IMR-90 (cell line): ENCODE results near the gene RARRES1. TPM values are rescaled to one million over a fixed set of nuclear protein-coding genes. Genes with fewer than 3 reads are reported as not detected.

Experiments used
- ATAC-seq: fragments of 200-7000 bp; cut with Tn5 transposase; 2 replicates; pipeline ENCODE4 v1.9.1; 2020; ENCODE audit warnings: low read depth, mild to moderate bottlenecking, moderate library complexity
- BruUV-seq: library from RNA; stranded (reverse); fragments of 400-500 nt; replicated peaks from 2 replicates; lab custom pipeline; 2021; lab: Mats Ljungman, UMichigan
- CTCF ChIA-PET: fragments of 300-600 bp; formaldehyde crosslinking; extraction: SDS; loops from one replicate; lab custom pipeline; 2021; ENCODE audit warnings: antibody characterized with exemption; lab: Yijun Ruan, JAX
- POLR2A ChIA-PET: fragments of 300-600 bp; sonication (Branson Sonifier 250); formaldehyde crosslinking; loops from one replicate; lab custom pipeline; 2022; ENCODE audit warnings: antibody characterized with exemption; ENCODE audit not compliant: unreplicated experiment; lab: Charles Lee
- DNase-seq: peaks from one replicate; pipeline ENCODE4 v3.0.0; 2013
- H2AFZ ChIP-seq: replicated peaks from 2 replicates; pipeline ENCODE3; 2013; ENCODE audit warnings: low read length, mild to moderate bottlenecking; ENCODE audit not compliant: poor library complexity
- H2AK5ac ChIP-seq: 2 replicates; pipeline ENCODE4 v1.6.1; 2013; ENCODE audit warnings: low read depth, low read length, inconsistent platforms
- H2AK9ac ChIP-seq: replicated peaks from 2 replicates; pipeline ENCODE3; 2013; ENCODE audit warnings: mild to moderate bottlenecking, low read depth, low read length, moderate library complexity; ENCODE audit not compliant: poor library complexity
- H2BK120ac ChIP-seq: 2 replicates; pipeline ENCODE4 v1.6.1; 2013; ENCODE audit warnings: low read depth, low read length, inconsistent platforms
- H2BK15ac ChIP-seq: 3 replicates; pipeline ENCODE4 v1.6.1; 2013; ENCODE audit warnings: low read depth, low read length, inconsistent platforms
- H2BK20ac ChIP-seq: 2 replicates; pipeline ENCODE4 v1.6.1; 2013; ENCODE audit warnings: low read depth, mild to moderate bottlenecking, inconsistent platforms, low read length, moderate library complexity
- H2BK5ac ChIP-seq: 2 replicates; pipeline ENCODE4 v1.6.1; 2013; ENCODE audit warnings: mild to moderate bottlenecking, low read depth, low read length, inconsistent platforms; ENCODE audit not compliant: poor library complexity, severe bottlenecking
- H3K14ac ChIP-seq: replicated peaks from 2 replicates; pipeline ENCODE4 v1.6.1; 2013; ENCODE audit warnings: low read depth, low read length, inconsistent platforms
- H3K18ac ChIP-seq: 2 replicates; pipeline ENCODE4 v1.6.1; 2013; ENCODE audit warnings: low read depth, low read length, control low read depth
- H3K23ac ChIP-seq: 2 replicates; pipeline ENCODE4 v1.6.1; 2013; ENCODE audit warnings: low read depth, low read length, inconsistent platforms
- H3K27ac ChIP-seq: 2 replicates; pipeline ENCODE4 v1.5.1; 2013; ENCODE audit warnings: mild to moderate bottlenecking, control low read depth, low read length; ENCODE audit not compliant: insufficient read depth
- H3K27me3 ChIP-seq: 2 replicates; pipeline ENCODE4 v1.6.1; 2013; ENCODE audit warnings: low read length; ENCODE audit not compliant: control insufficient read depth, insufficient read depth
- H3K36me3 ChIP-seq: 2 replicates; pipeline ENCODE4 v1.6.1; 2013; ENCODE audit warnings: low read length, mixed read lengths; ENCODE audit not compliant: control insufficient read depth, insufficient read depth
- H3K4ac ChIP-seq: 2 replicates; pipeline ENCODE4 v1.6.1; 2013; ENCODE audit warnings: low read depth, low read length, inconsistent platforms
- H3K4me1 ChIP-seq: 2 replicates; pipeline ENCODE4 v1.6.1; 2013; ENCODE audit warnings: low read length, mixed read lengths; ENCODE audit not compliant: control insufficient read depth, insufficient read depth
- H3K4me2 ChIP-seq: 2 replicates; pipeline ENCODE4 v1.6.1; 2013; ENCODE audit warnings: low read depth, mild to moderate bottlenecking, control low read depth, low read length, moderate library complexity
- H3K4me3 ChIP-seq: 2 replicates; pipeline ENCODE4 v1.5.1; 2013; ENCODE audit warnings: low read depth, mild to moderate bottlenecking, control low read depth, low read length, moderate library complexity; ENCODE audit not compliant: insufficient read depth
- H3K56ac ChIP-seq: 2 replicates; pipeline ENCODE4 v1.6.1; 2013; ENCODE audit warnings: low read length, inconsistent platforms; ENCODE audit not compliant: insufficient read depth; ENCODE audit errors: extremely low read depth
- H3K79me1 ChIP-seq, 2 experiments: 2 replicates each; pipeline ENCODE4 v1.6.1; 2013; ENCODE audit warnings: low read length in 2 of 2, inconsistent platforms in 1 of 2, low read depth in 1 of 2
- H3K9ac ChIP-seq: 2 replicates; pipeline ENCODE4 v1.6.1; 2013; ENCODE audit warnings: low read depth, low read length, control low read depth
- H3K9me1 ChIP-seq: 2 replicates; pipeline ENCODE4 v1.6.1; 2013; ENCODE audit warnings: low read length, inconsistent platforms; ENCODE audit not compliant: insufficient read depth
- H3K9me3 ChIP-seq: 2 replicates; pipeline ENCODE4 v1.6.1; 2013; ENCODE audit warnings: low read length; ENCODE audit not compliant: control insufficient read depth, insufficient read depth
- H4K20me1 ChIP-seq: 2 replicates; pipeline ENCODE4 v1.6.1; 2013; ENCODE audit warnings: low read length, inconsistent platforms; ENCODE audit not compliant: insufficient read depth
- H4K5ac ChIP-seq: 2 replicates; pipeline ENCODE4 v1.6.1; 2013; ENCODE audit warnings: mild to moderate bottlenecking, low read depth, low read length, control low read depth
- H4K8ac ChIP-seq, 2 experiments: 2 replicates each; pipeline ENCODE4 v1.6.1; 2013; ENCODE audit warnings: low read depth in 2 of 2, low read length in 2 of 2, control low read depth in 1 of 2, inconsistent platforms in 1 of 2
- H4K91ac ChIP-seq: 2 replicates; pipeline ENCODE4 v1.6.1; 2013; ENCODE audit warnings: low read depth, low read length, inconsistent platforms; ENCODE audit not compliant: insufficient read depth
- FOS ChIP-seq: fragments of 150-350 bp; IDR thresholded peaks from 2 replicates; pipeline ENCODE4 v1.6.1; 2016; ENCODE audit warnings: low read depth, low read length
- MAFK ChIP-seq: IDR thresholded peaks from 2 replicates; pipeline ENCODE4 v1.6.1; 2012; ENCODE audit warnings: low read depth, low read length, improper control_type of control experiment
- NFE2L2 ChIP-seq: fragments of 150-350 bp; IDR thresholded peaks from 2 replicates; pipeline ENCODE4 v1.6.1; 2016; ENCODE audit warnings: low read depth, mild to moderate bottlenecking, low read length
- WGBS, 2 experiments: methylation state at CpG; one replicate each; pipeline versions ENCODE4 v1.1.5 to v1.1.7; 2013; ENCODE audit warnings: missing lambda C conversion rate in 2 of 2; ENCODE audit not compliant: insufficient read length in 1 of 2; ENCODE audit errors: extremely low coverage in 2 of 2; 5-methylcytosine and 5-hydroxymethylcytosine counted together
- dilution Hi-C: fragments of 300-500 bp; cut with HindIII; formaldehyde crosslinking; loops from one replicate; pipeline ENCODE4 v1.14.3; 2018; ENCODE audit warnings: low sequenced_read_pairs; ENCODE audit not compliant: unreplicated experiment
- in situ Hi-C: fragments of 300-500 bp; cut with MboI; formaldehyde crosslinking; loops from 3 replicates; pipeline ENCODE4 v1.14.3; 2019; ENCODE audit warnings: low sequenced_read_pairs, inconsistent platforms, mixed read lengths
- intact Hi-C: fragments of 100-400 bp; cut with micrococcal nuclease; formaldehyde crosslinking; loops from 2 replicates; pipeline ENCODE4 v1.10.0; 2022
- polyA plus RNA-seq, 3 experiments: library from polyadenylated mRNA; depleted of rRNA; stranded (reverse); fragments of >200 nt; gene quantifications; 2 replicates each; pipeline ENCODE4 v1.2.3, GENCODE V29; 2012; ENCODE audit warnings: low replicate concordance in 1 of 3
- total RNA-seq: library from RNA; depleted of rRNA; stranded (reverse); fragments of >200 nt; gene quantifications from 2 replicates; pipeline ENCODE4 v1.2.3, GENCODE V29; 2012

The RARRES1 gene
- total and polyA plus RNA-seq, 2 of the 4 experiments (the other 2 are of a cell fraction), result 0.90 to 3.0 TPM

GRCh38 chr3:158701420-158702065, 30.7 kb downstream of the RARRES1 start:
- H2BK20ac ChIP-seq, result peak overlapping the region; percentile 84
- intact Hi-C loops (no loop called here), in situ Hi-C loops (loop anchor here (25.0 kb wide), 1 partner anchor 1539 kb away; the partner anchor contains the start of gene CCNL1), dilution Hi-C loops (no loop called here)
- peaks cover 15% of the 10 kb centered on the region for H3K4me1 ChIP-seq
- H3K79me1 ChIP-seq, result peaks cover 29 to 39% of the 10 kb centered on the region in 2 experiments
- ATAC-seq (peak; percentile 54), DNase-seq (peak; percentile 70)
- H3K14ac ChIP-seq, result peak overlapping the region; percentile 76
- no peak overlapping the region for H2AFZ ChIP-seq
- peak overlapping the region; percentile 63; the same call in 1 of the 2 replicates for H3K23ac ChIP-seq
- H3K27me3 ChIP-seq, result no peaks in the 10 kb centered on the region
- H3K9me3 ChIP-seq, result no peaks in the 10 kb centered on the region
- WGBS, 2 experiments, result no CpG with 5 or more reads among the region's 4 CpGs
- peak overlapping the region; percentile 71 for H2BK120ac ChIP-seq
- H3K36me3 ChIP-seq, result no peaks in the 10 kb centered on the region
- no peak overlapping the region for H3K4me2 ChIP-seq
- peak overlapping the region; percentile 98 for H3K18ac ChIP-seq
- H3K9me1 ChIP-seq, result peaks cover 16% of the 10 kb centered on the region
- no peak for TF ChIP-seq MAFK
- peak; percentile 68 for TF ChIP-seq NFE2L2
- 0 out of 2 replicates have a peak, but pooled peaks have one; percentile 30 for TF ChIP-seq FOS
- peak overlapping the region; percentile 87 for H4K91ac ChIP-seq
- peak overlapping the region; percentile 82 for H3K27ac ChIP-seq
- no peak overlapping the region for H3K4me3 ChIP-seq
- CTCF ChIA-PET, result interaction anchor here (1.0 kb wide), 1 partner anchor 43 kb away, joined by 3 read pairs; no protein-coding TSS in a partner anchor
- peak overlapping the region; percentile 94 for H2BK5ac ChIP-seq
- no peak overlapping the region for H2AK9ac ChIP-seq
- H3K56ac ChIP-seq, result peak overlapping the region; percentile 65; the same call in 1 of the 2 replicates
- POLR2A ChIA-PET, result interaction anchor here (0.7 kb wide), 1 partner anchor 168 kb away, joined by 3 read pairs; no protein-coding TSS in a partner anchor
- H3K9ac ChIP-seq, result no peak overlapping the region
- no peaks in the 10 kb centered on the region for H4K20me1 ChIP-seq
- peak overlapping the region; percentile 93; the same call in 2 of the 3 replicates for H2BK15ac ChIP-seq
- H4K8ac ChIP-seq, result peak overlapping the region; percentile 64 to 83
- no TSS peak for BruUV-seq
- 0 out of 2 replicates have a peak overlapping the region, but pooled peaks have one; percentile 68 for H2AK5ac ChIP-seq
- H3K4ac ChIP-seq, result peak overlapping the region; percentile 91
- H4K5ac ChIP-seq, result peak overlapping the region; percentile 95
